Karpas-422 (cell line): Measurements from ENCODE around the gene NR3C1. TPM values are rescaled to one million over a fixed set of nuclear protein-coding genes. Genes with fewer than 3 reads are reported as not detected.
A peak's percentile ranks its signal among the peaks of the same experiment; 100 is the strongest.

Experiments
- DNase-seq: peaks from one replicate; pipeline ENCODE4 v3.0.0-alpha.2; 2015
- H2AFZ ChIP-seq: fragments of 200-600 bp; sonication (generic); 2 replicates; pipeline ENCODE4 v1.6.1; 2014; ENCODE audit warnings: antibody characterized with exemption, low read length, mixed read lengths
- H3K27ac ChIP-seq: fragments of 200-600 bp; sonication (generic); 2 replicates; pipeline ENCODE4 v1.5.1; 2014; ENCODE audit warnings: mild to moderate bottlenecking, low read length, moderate library complexity
- H3K27me3 ChIP-seq: fragments of 200-600 bp; sonication (generic); 2 replicates; pipeline ENCODE4 v1.6.1; 2014; ENCODE audit warnings: low read length, mixed read lengths
- H3K36me3 ChIP-seq: fragments of 200-600 bp; sonication (generic); 2 replicates; pipeline ENCODE4 v1.6.1; 2014; ENCODE audit warnings: low read length, mixed read lengths; ENCODE audit not compliant: insufficient read depth
- H3K4me1 ChIP-seq: fragments of 200-600 bp; sonication (generic); 2 replicates; pipeline ENCODE4 v1.6.1; 2014; ENCODE audit warnings: mild to moderate bottlenecking, low read length, mixed read lengths
- H3K4me2 ChIP-seq: fragments of 200-600 bp; sonication (generic); 2 replicates; pipeline ENCODE4 v1.6.1; 2014; ENCODE audit warnings: low read length, low read depth, mild to moderate bottlenecking; ENCODE audit not compliant: poor library complexity, severe bottlenecking
- H3K4me3 ChIP-seq: fragments of 200-600 bp; sonication (generic); 2 replicates; pipeline ENCODE4 v1.5.1; 2014; ENCODE audit warnings: mild to moderate bottlenecking, antibody characterized with exemption, low read length, mixed read lengths
- H3K79me2 ChIP-seq: fragments of 200-600 bp; sonication (generic); 2 replicates; pipeline ENCODE4 v1.6.1; 2014; ENCODE audit warnings: mild to moderate bottlenecking, low read length, mixed read lengths
- H3K9ac ChIP-seq: fragments of 200-600 bp; sonication (generic); 2 replicates; pipeline ENCODE4 v1.6.0; 2014; ENCODE audit warnings: low read length
- H3K9me2 ChIP-seq: fragments of 200-600 bp; sonication (generic), shearing (Covaris generic); replicated peaks from 2 replicates; pipeline ENCODE4 v1.6.0; 2014; ENCODE audit warnings: mild to moderate bottlenecking, low read length, moderate library complexity; ENCODE audit not compliant: insufficient read depth
- H3K9me3 ChIP-seq: fragments of 300-700, 200-600 bp; sonication (generic); 2 replicates; pipeline ENCODE4 v1.6.1; 2014; ENCODE audit warnings: low read length, mixed read lengths
- H4K20me1 ChIP-seq: fragments of 200-600 bp; sonication (generic); 2 replicates; pipeline ENCODE4 v1.6.1; 2014; ENCODE audit warnings: mild to moderate bottlenecking, antibody characterized with exemption, low read length, low read depth; ENCODE audit not compliant: insufficient read depth
- total RNA-seq: library from RNA; depleted of rRNA; stranded (reverse); fragments of >200 nt; shearing (Covaris generic); gene quantifications from 2 replicates; pipeline ENCODE4 v1.2.3, GENCODE V29; 2014; ENCODE audit warnings: low replicate concordance

The NR3C1 gene
- total RNA-seq, 1 experiment from 2014 or later, result 364 TPM

DNA sequence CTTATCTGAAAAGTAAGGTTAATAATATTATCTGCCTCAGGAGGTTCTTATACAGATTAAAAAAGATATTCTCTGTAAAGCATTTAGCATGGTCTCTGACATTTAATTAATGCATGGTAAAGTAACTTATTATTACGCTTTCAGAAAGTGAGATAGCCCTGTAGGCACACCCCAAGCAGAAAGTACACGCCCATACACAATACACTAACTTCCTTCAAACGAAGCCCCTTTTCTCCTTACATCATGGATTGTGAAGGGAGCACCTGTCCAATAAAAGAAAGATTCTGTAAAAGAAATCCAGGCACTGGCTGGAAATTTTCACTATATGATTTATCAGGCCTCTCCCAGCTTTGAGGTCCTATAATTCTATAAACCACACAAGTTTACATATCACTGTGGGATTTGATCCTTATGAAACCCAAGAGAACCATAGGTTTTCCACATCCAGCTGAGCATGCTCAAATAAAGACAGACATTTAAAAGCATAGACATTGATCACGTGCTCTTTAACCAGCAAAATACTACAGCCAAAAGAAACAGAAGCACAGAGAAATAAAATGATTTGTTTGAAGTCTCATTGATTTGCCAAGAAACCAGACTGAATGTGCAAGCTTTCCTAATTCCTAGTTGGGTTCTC is 14.1 kb upstream of the NR3C1 start:
- peak; percentile 47 for DNase-seq
- no peaks in the 10 kb centered on the region for H3K27me3 ChIP-seq
- H3K4me2 ChIP-seq, result peak overlapping the region; percentile 84
- no peaks in the 10 kb centered on the region for H4K20me1 ChIP-seq
- no peaks in the 10 kb centered on the region for H3K9me3 ChIP-seq
- peaks cover 98% of the 10 kb centered on the region for H3K79me2 ChIP-seq
- H2AFZ ChIP-seq, result no peak overlapping the region
- peaks cover 98% of the 10 kb centered on the region for H3K4me1 ChIP-seq
- no peaks in the 10 kb centered on the region for H3K9me2 ChIP-seq
- H3K4me3 ChIP-seq, result peak overlapping the region; percentile 49
- H3K27ac ChIP-seq, result peak overlapping the region; percentile 98
- 0 out of 2 replicates have a peak, but pooled peaks cover under 1% of the 10 kb centered on the region for H3K36me3 ChIP-seq
- H3K9ac ChIP-seq, result peak overlapping the region; percentile 51

DNA sequence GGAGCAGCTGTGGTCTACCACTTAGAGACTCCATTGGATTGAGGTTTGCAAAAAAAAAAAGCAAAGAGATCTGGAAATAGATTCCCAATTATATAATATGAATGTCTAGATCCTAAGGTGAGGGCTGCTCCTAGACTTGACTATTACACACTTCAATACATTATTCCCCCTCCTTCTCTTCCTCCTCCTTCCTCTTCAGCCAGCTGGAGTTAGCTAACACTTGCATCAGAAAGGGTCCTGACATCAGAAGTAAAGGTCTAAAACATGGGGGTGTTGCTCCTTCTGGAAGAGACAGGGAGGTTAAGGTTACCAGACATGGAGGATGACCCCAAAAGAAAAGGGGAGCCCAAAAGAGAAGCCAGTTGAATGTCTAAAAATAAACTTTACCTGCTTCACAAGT is 12.9 kb upstream of the NR3C1 start:
- Histone ChIP-seq H3K9me3 (no peaks in the 10 kb centered on the region), H3K36me3 (no peaks in the 10 kb centered on the region), H3K4me1 (peaks cover 98% of the 10 kb centered on the region), H4K20me1 (no peaks in the 10 kb centered on the region), H3K4me2 (peak overlapping the region; percentile 84), H3K4me3 (peak overlapping the region; percentile 49), H3K9me2 (no peaks in the 10 kb centered on the region), H3K27ac (peak overlapping the region; percentile 98), H2AFZ (no peak overlapping the region), H3K27me3 (no peaks in the 10 kb centered on the region), H3K79me2 (peaks cover 98% of the 10 kb centered on the region), H3K9ac (peak overlapping the region; percentile 51)
- DNase-seq, result no peak

DNA sequence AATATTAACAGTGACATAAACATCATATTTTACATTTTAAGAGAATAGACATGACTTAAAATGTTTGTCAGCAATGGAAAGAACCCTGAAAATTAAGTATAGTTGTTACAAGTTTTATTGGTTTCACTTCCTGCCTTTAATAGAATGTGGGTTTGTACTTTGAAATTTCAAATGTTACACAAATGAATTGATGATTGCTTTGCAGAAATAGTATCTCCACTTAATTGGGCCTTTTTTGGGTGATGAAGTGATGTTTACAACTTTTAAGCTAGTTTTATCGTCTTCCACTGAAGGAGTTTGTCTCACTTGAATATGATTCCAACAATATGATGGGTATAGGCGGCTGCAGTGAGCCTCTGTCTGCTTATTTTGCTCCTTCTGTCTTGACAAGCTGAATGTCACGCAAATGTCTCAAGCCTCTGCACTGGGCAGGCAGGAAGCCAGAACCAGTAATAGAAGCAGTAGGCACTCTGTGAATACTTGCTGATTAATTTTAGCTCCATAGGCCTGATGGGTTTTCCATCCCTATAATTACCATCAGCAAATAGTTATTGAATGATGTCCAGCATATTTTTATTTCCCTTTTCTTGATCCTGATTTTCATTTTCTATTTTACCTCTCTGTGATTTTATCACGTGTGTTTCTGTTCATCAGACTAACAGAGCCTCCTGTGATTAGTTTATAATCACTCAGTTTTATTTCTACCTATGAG is 10.6 kb upstream of the NR3C1 start:
- H3K27ac ChIP-seq, result peak overlapping the region; percentile 98
- no peak overlapping the region for H2AFZ ChIP-seq
- peaks cover 100% of the 10 kb centered on the region for H3K4me1 ChIP-seq
- peak; percentile 86 for DNase-seq
- no peaks in the 10 kb centered on the region for H3K9me3 ChIP-seq
- peak overlapping the region; percentile 49 for H3K4me3 ChIP-seq
- H4K20me1 ChIP-seq, result no peaks in the 10 kb centered on the region
- peaks cover 13% of the 10 kb centered on the region; the same call in 1 of the 2 replicates for H3K36me3 ChIP-seq
- peak overlapping the region; percentile 51 for H3K9ac ChIP-seq
- peaks cover 100% of the 10 kb centered on the region for H3K79me2 ChIP-seq
- no peaks in the 10 kb centered on the region for H3K27me3 ChIP-seq
- no peaks in the 10 kb centered on the region for H3K9me2 ChIP-seq
- peak overlapping the region; percentile 84 for H3K4me2 ChIP-seq

DNA sequence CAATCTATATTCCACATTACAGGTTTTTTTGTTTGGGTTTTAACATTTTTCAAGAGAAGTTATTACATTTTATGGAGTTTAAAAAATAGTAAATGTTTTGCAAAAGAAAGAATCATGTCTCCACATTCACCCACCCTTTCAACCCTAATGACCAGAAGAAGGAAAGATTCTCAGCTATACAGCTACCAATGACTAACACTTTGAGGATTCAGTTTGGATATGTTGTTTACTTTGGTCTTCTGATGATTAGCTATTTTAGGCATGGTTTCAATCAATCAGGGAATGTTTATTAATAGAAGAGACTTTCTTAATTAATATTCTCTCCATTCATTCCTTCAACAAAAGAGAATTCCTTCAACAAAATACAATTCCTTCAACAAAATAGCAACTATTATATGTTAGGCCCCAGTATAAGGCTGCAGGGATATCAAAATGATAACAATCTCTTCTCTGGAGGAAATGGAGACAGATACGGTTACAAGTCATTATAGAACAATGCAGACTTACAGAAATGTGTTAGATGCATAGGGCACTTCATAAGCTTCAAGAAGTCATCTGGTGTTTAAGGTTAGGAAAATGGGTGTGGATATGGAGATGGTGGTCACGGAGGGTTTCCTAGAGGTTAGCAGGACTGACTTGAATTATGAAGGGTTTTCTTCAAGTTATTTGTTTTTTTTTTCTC is 9.3 kb upstream of the NR3C1 start:
- peaks cover 100% of the 10 kb centered on the region for H3K4me1 ChIP-seq

DNA sequence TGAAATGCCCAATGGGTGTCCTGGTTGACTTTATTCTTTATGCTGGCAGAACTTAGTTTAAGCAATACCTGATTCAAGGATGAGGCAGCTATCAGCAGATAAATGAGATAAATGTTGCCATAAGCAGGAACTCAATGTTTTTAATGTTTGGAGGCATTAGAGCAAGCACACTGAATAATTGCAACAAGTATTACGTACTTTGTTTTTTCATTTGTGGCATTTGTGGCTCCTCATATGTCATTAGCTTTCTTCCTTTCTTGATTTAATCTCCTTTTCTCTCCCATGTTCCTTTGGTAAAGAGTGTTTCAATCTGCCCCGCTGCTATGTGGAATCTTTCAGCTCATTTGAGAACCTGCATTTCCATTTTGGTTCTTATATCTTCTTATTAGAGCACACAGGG is 6.4 kb upstream of the NR3C1 start:
- Histone ChIP-seq H4K20me1 (no peaks in the 10 kb centered on the region), H3K79me2 (peaks cover 84% of the 10 kb centered on the region), H3K36me3 (peaks cover 15% of the 10 kb centered on the region; the same call in 1 of the 2 replicates), H3K27me3 (no peaks in the 10 kb centered on the region), H3K4me3 (no peak overlapping the region), H3K27ac (peak overlapping the region; percentile 98), H3K4me2 (no peak overlapping the region), H3K9me2 (no peaks in the 10 kb centered on the region), H3K4me1 (peaks cover 97% of the 10 kb centered on the region), H3K9me3 (no peaks in the 10 kb centered on the region), H2AFZ (no peak overlapping the region), H3K9ac (no peak overlapping the region)
- no peak for DNase-seq

More for the DNA sequence above, 9.3 kb upstream of the NR3C1 start:
- no peak for DNase-seq
- Histone ChIP-seq H3K4me2 (peak overlapping the region; percentile 84), H4K20me1 (no peaks in the 10 kb centered on the region), H3K27me3 (no peaks in the 10 kb centered on the region), H2AFZ (no peak overlapping the region), H3K36me3 (peaks cover 15% of the 10 kb centered on the region; the same call in 1 of the 2 replicates), H3K4me3 (no peak overlapping the region), H3K27ac (peak overlapping the region; percentile 98), H3K9ac (0 out of 2 replicates have a peak overlapping the region, but pooled peaks have one; percentile 6), H3K9me3 (no peaks in the 10 kb centered on the region), H3K79me2 (peaks cover 99% of the 10 kb centered on the region), H3K9me2 (no peaks in the 10 kb centered on the region)

DNA sequence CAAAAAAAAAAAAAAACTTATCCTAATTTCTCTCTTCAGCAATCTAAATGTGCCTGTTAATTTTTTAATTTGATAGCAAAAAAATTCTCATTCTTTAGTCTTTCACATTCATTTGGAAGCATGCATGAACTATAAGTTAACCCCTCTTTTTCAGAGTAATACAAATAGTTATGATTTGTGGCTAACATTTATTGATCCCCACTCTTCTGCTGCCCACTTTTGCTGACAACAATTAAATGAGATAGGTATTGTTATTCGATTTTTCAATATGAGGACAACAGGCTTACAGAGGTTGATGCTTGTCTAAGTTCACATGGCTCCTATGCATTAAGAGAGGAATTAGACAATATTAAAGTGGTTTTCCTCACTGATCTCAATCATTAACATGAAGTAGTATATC is 2.9 kb upstream of the NR3C1 start:
- peak overlapping the region; percentile 98 for H3K27ac ChIP-seq
- peak overlapping the region; percentile 96 for H3K4me2 ChIP-seq
- no peaks in the 10 kb centered on the region for H3K9me3 ChIP-seq
- peak overlapping the region; percentile 92 for H3K9ac ChIP-seq
- H3K36me3 ChIP-seq, result peaks cover 15% of the 10 kb centered on the region; the same call in 1 of the 2 replicates
- no peak for DNase-seq
- no peaks in the 10 kb centered on the region for H3K27me3 ChIP-seq
- H3K79me2 ChIP-seq, result peaks cover 69% of the 10 kb centered on the region
- H3K4me3 ChIP-seq, result peak overlapping the region; percentile 78
- H2AFZ ChIP-seq, result no peak overlapping the region
- no peaks in the 10 kb centered on the region for H3K9me2 ChIP-seq
- no peaks in the 10 kb centered on the region; the same call in 1 of the 2 replicates for H4K20me1 ChIP-seq
- peaks cover 65% of the 10 kb centered on the region for H3K4me1 ChIP-seq

DNA sequence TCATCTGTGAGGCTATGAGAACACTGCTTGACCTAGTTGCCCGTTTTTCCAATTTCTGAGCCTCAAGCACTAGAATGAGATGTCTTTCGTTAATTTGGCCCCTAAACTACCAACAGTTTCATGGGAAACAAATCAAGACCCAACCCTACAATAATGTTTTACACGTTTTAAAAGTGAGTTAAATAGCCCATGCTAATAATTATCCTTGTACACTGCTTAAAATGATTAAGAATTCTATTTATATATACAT is 2.3 kb upstream of the NR3C1 start:
- peak overlapping the region; percentile 96 for H3K4me2 ChIP-seq

More for the DNA sequence above, 2.3 kb upstream of the NR3C1 start:
- H3K4me1 ChIP-seq, result peaks cover 62% of the 10 kb centered on the region
- H3K27me3 ChIP-seq, result no peaks in the 10 kb centered on the region
- H3K27ac ChIP-seq, result peak overlapping the region; percentile 98
- peak overlapping the region; percentile 92 for H3K9ac ChIP-seq
- H2AFZ ChIP-seq, result peak overlapping the region; percentile 0; the same call in 1 of the 2 replicates
- peak overlapping the region; percentile 78 for H3K4me3 ChIP-seq
- H3K79me2 ChIP-seq, result peaks cover 69% of the 10 kb centered on the region
- H3K9me3 ChIP-seq, result no peaks in the 10 kb centered on the region
- peaks cover 18% of the 10 kb centered on the region; the same call in 1 of the 2 replicates for H3K36me3 ChIP-seq
- no peaks in the 10 kb centered on the region for H3K9me2 ChIP-seq
- H4K20me1 ChIP-seq, result no peaks in the 10 kb centered on the region; the same call in 1 of the 2 replicates
- no peak for DNase-seq
